HG02759 (cell line): Measurements from ENCODE around the gene NCR1.
"Not testable (repeated sequence)": the region's sequence is repeated elsewhere in the genome, so short reads cannot be mapped to it uniquely, and the experiment has no call there.

Source experiments
- ATAC-seq: cut with Tn5 transposase; IDR thresholded peaks from one replicate; pipeline ENCODE4 v1.9.1; 2021; ENCODE audit warnings: mild to moderate bottlenecking, moderate library complexity; ENCODE audit not compliant: unreplicated experiment

Gene NCR1

GRCh38 chr19:54905803-54906511 is at the start of gene NCR1:
TSS of gene NCR1 (plus strand) at chr19:54906148. CDS start at chr19:54906188, 40 bp downstream.
- ATAC-seq = no peak

- not testable (repeated sequence) for ATAC-seq
Observed at GRCh38 chr19:54858476-54858875, 47.5 kb upstream of the NCR1 start.

- not testable (repeated sequence) for ATAC-seq
Observed at GRCh38 chr19:54859421-54859820, 46.5 kb upstream of the NCR1 start.

- ATAC-seq = not testable (repeated sequence)
Observed at GRCh38 chr19:54863459-54863858, 42.5 kb upstream of the NCR1 start.

GRCh38 chr19:54871696-54872095 is 34.3 kb upstream of the NCR1 start:
- ATAC-seq = no peak

- ATAC-seq = no peak
Observed at GRCh38 chr19:54873990-54874389, 32.0 kb upstream of the NCR1 start, which contains the start of gene FCAR. TSS of gene FCAR (plus strand) at chr19:54874235. CDS start at chr19:54874290, 55 bp downstream.

- no peak for ATAC-seq
Observed at GRCh38 chr19:54875506-54875905, 30.4 kb upstream of the NCR1 start.

GRCh38 chr19:54877471-54877870 is 28.5 kb upstream of the NCR1 start:
- ATAC-seq = no peak

GRCh38 chr19:54881884-54882283 is 24.1 kb upstream of the NCR1 start:
- no peak for ATAC-seq

GRCh38 chr19:54882758-54883157 is 23.2 kb upstream of the NCR1 start:
- ATAC-seq = no peak

- ATAC-seq = no peak
Observed at GRCh38 chr19:54883228-54883627, 22.7 kb upstream of the NCR1 start.

- ATAC-seq = no peak
Observed at GRCh38 chr19:54888239-54888638, 17.7 kb upstream of the NCR1 start.

- ATAC-seq = no peak
Observed at GRCh38 chr19:54889566-54889965, 16.4 kb upstream of the NCR1 start.

- ATAC-seq = no peak
Observed at GRCh38 chr19:54893406-54893805, 12.5 kb upstream of the NCR1 start.

- not testable (repeated sequence) for ATAC-seq
Observed at GRCh38 chr19:54894106-54894505, 11.8 kb upstream of the NCR1 start.

- ATAC-seq = no peak
Observed at GRCh38 chr19:54896036-54896435, 9.9 kb upstream of the NCR1 start.

GRCh38 chr19:54898685-54899084 is 7.3 kb upstream of the NCR1 start:
- ATAC-seq = not testable (repeated sequence)

GRCh38 chr19:54899646-54900045 is 6.3 kb upstream of the NCR1 start:
- ATAC-seq = not testable (repeated sequence)

- not testable (repeated sequence) for ATAC-seq
Observed at GRCh38 chr19:54901153-54901552, 4.8 kb upstream of the NCR1 start.

- ATAC-seq = no peak
Observed at GRCh38 chr19:54902061-54902460, 3.9 kb upstream of the NCR1 start.

GRCh38 chr19:54903303-54903702 is 2.6 kb upstream of the NCR1 start:
- ATAC-seq = no peak

- not testable (repeated sequence) for ATAC-seq
Observed at GRCh38 chr19:54904261-54904660, 1.7 kb upstream of the NCR1 start.

- no peak for ATAC-seq
Observed at GRCh38 chr19:54905421-54905802, 536 bp upstream of the NCR1 start.
